RKO (cell line): ENCODE measurements around the gene GABRG3.

Source experiments
- DNase-seq: peaks from one replicate; pipeline ENCODE4 v3.0.0-alpha.2; 2016; ENCODE audit warnings: low spot score

GABRG3 gene

GRCh38 chr15:26970712-26971210 lies at the start of gene GABRG3:
Gene GABRG3 (plus strand): TSS chr15:26971181.
- no peak for DNase-seq

- no peak for DNase-seq
These were observed 49.5 kb upstream of the GABRG3 start for GRCh38 chr15:26921433-26921832.

GRCh38 chr15:26926081-26926480 lies 44.9 kb upstream of the GABRG3 start:
- DNase-seq = no peak

GRCh38 chr15:26928051-26928450 lies 42.9 kb upstream of the GABRG3 start:
- DNase-seq = no peak

- DNase-seq = no peak
These were observed 41.4 kb upstream of the GABRG3 start for GRCh38 chr15:26929588-26929987.

GRCh38 chr15:26934848-26935247 lies 36.1 kb upstream of the GABRG3 start:
- DNase-seq = no peak

GRCh38 chr15:26935322-26935721 lies 35.7 kb upstream of the GABRG3 start:
- DNase-seq = no peak

- DNase-seq = no peak
These were observed 34.5 kb upstream of the GABRG3 start for GRCh38 chr15:26936502-26936901.

- DNase-seq = no peak
These were observed 33.8 kb upstream of the GABRG3 start for GRCh38 chr15:26937134-26937533.

GRCh38 chr15:26939398-26939797 lies 31.6 kb upstream of the GABRG3 start:
- no peak for DNase-seq

GRCh38 chr15:26941489-26941888 lies 29.5 kb upstream of the GABRG3 start:
- no peak for DNase-seq

- DNase-seq = no peak
These were observed 27.1 kb upstream of the GABRG3 start for GRCh38 chr15:26943866-26944265.

- no peak for DNase-seq
These were observed 25.9 kb upstream of the GABRG3 start for GRCh38 chr15:26945046-26945445.

GRCh38 chr15:26950001-26950400 lies 21.0 kb upstream of the GABRG3 start:
- DNase-seq = no peak

GRCh38 chr15:26954403-26954802 lies 16.6 kb upstream of the GABRG3 start:
- no peak for DNase-seq

GRCh38 chr15:26967719-26968269 lies 3.2 kb upstream of the GABRG3 start:
- no peak for DNase-seq

- no peak for DNase-seq
These were observed 2.2 kb upstream of the GABRG3 start for GRCh38 chr15:26968806-26969205.

- no peak for DNase-seq
These were observed 464 bp downstream of the GABRG3 start for GRCh38 chr15:26971271-26972018.

GRCh38 chr15:26972636-26973035 lies 1.7 kb downstream of the GABRG3 start:
- DNase-seq = no peak

- peak; percentile 49 for DNase-seq
These were observed 3.3 kb downstream of the GABRG3 start for GRCh38 chr15:26974120-26974780.

GRCh38 chr15:26981492-26981891 lies 10.5 kb downstream of the GABRG3 start:
- DNase-seq = no peak

- DNase-seq = no peak
These were observed 12.8 kb downstream of the GABRG3 start for GRCh38 chr15:26983822-26984221.

GRCh38 chr15:26985050-26985449 lies 14.1 kb downstream of the GABRG3 start:
- DNase-seq = no peak
